ENCODE data around the gene SPATA2L.

SPATA2L gene, protein sequence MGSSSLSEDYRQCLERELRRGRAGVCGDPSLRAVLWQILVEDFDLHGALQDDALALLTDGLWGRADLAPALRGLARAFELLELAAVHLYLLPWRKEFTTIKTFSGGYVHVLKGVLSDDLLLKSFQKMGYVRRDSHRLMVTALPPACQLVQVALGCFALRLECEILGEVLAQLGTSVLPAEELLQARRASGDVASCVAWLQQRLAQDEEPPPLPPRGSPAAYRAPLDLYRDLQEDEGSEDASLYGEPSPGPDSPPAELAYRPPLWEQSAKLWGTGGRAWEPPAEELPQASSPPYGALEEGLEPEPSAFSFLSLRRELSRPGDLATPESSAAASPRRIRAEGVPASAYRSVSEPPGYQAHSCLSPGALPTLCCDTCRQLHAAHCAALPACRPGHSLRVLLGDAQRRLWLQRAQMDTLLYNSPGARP

GRCh38 chr16:89701425-89702406 lies at the start of gene SPATA2L:
SPATA2L (minus strand) TSS chr16:89701705; CDS start chr16:89701232, 473 bp downstream.
- DNase-seq, result peak; percentile 87

DNA sequence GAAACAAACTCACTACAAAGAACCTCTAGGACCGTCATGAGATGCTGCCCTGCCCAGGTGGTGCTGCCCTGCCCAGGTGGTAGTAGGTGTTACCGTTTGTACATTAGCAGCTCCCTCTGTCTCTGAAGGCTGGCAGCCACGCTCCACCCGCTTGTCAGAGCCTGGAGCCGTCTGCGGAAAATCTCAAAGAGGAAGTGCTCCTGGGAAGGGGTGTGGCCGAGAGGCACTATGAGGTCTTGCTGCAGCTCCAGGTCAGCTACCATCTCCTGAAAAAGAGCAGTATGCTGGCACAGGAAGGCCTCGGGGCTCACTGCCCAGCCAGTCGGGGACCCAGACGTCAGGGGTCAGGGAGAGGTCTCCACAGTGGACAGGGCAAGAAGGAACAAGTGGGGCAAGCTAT lies 48.1 kb upstream of the SPATA2L start:
- no peak for DNase-seq

- DNase-seq, result no peak
These were observed 47.4 kb upstream of the SPATA2L start for GRCh38 chr16:89748921-89749320.

GRCh38 chr16:89748076-89748475 lies 46.6 kb upstream of the SPATA2L start:
- DNase-seq, result no peak

- DNase-seq, result no peak
These were observed 44.5 kb upstream of the SPATA2L start for GRCh38 chr16:89746043-89746442.

- DNase-seq, result no peak
These were observed 43.3 kb upstream of the SPATA2L start for GRCh38 chr16:89744813-89745212.

DNA sequence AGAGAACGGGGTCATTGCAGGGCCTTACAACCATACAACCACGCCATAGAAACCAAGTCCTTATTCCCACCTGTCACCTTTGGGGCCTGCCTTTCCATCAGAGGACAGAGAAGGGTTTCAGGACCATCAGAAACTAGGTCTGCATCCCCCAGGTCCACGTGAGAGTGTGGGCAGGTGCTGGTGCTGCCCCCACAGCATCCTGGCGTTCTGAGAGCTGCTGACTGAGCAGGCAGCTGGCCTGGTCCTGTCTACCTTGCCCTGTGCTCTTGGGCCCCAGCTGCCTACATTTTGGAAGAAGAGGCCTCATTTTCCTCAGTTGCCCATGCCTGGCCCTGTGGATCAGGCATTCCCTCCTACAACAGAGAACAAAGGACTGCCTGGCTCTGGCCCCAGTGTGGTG lies 41.4 kb upstream of the SPATA2L start:
- DNase-seq, result no peak

DNA sequence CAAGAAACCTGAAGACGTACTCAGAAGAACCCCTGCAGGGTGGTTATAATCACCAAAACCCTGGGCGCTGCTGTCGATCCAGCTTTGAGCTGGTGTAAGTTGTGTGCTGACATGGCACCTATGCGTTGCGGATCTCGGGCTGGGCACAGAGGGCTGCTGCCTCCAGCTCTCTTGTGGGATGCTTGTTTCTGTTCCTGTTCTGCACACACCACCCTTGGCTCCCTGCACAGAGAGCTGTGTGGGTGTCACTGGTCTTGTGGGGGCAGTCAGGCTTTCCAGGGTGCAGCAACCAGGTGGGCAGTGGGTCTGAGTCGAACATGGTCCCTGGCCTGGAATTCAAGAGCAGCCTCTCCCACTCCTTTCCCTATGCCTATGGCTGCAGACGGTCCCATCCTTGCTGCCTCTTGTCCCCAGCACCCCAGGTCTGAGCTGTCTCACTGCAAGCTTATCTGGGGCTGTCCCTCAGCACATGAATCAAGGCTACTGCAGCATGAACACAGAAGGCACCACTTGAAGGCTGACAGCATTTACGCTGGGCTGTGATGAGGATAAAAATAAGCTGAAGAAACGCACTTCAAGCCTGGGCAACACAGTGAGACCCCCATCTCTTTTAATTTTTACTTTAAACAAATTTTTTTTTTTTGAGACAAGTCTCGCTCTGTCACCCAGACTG lies 40.0 kb upstream of the SPATA2L start:
- DNase-seq, result no peak

DNA sequence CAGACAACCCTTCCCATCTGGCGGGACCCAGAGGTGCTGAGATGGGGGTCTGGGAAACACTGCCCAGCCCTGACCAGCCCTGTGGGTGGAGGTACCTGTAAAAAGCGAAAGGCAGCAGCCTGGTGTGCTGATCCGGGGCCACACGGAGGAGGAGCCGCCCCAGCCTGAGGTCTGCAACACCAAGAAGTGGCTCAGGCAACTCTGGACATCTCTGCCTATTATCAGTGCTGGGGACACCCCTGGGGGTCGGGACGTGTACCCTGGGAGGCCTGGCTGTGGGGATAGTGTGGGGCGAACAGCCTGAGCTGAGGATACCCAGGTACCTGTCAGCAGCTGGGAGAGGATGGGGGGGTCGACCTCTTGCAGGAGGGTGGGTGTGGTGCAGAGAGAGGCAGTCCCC lies 37.9 kb upstream of the SPATA2L start:
- DNase-seq, result no peak

GRCh38 chr16:89738538-89739317 lies 37.2 kb upstream of the SPATA2L start:
- DNase-seq, result no peak

DNA sequence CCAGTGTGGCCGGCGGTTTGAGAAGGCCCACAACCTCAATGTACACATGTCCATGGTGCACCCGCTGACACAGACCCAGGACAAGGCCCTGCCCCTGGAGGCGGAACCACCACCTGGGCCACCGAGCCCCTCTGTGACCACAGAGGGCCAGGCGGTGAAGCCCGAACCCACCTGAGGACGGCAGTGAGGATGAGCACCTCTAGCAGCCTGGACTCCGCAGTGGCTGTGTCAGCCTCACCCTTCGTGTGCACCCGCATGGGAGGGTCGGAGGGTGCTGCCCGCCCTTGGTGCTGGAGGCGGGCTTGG lies 36.5 kb upstream of the SPATA2L start:
- no peak for DNase-seq

DNA sequence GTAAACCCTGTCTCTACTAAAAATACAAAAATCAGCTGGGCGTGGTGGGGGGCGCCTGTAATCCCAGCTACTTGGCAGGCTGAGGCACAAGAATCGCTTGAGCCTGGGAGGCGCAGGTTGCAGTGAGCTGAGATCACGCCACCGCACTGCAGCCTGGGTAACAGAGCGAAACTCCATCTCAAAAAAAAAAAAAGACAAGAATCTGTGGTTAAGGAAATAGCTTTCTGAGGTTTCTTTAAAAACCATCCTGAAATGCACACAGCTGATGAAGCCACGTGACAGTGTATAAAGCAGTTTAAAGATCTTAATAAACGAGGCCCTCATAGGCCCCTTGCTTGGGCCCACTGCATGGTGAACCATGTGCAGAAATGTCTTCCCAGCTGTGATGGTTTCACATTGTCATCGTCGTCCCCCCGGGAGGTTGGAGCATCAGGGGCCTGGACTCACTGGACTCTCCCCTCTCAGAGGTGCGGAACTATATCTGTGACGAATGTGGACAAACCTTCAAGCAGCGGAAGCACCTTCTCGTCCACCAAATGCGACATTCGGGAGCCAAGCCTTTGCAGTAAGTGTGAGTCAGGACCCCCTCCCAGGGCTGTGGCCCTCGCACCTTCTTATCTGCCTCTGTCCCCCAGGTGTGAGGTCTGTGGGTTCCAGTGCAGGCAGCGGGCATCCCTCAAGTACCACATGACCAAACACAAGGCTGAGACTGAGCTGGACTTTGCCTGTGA lies 36.0 kb upstream of the SPATA2L start:
- no peak for DNase-seq

DNA sequence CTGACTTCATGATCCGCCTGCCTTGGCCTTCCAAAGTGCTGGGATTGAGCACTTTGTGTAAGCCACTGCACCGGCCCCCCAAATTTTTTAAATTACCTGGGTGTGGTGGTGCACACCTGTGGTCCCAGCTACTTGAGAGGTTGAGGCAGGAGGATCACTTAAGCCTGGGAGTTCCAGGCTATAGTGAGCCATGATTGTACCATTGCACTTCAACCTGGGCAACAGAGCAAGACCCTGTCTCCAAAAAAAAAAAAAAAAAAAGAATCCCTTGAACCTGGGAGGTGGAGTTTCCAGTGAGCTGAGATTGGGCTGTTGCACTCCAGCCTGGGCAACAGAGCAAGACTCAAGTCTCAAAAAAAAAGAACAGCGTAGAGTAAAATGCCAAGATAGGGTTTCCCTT lies 35.0 kb upstream of the SPATA2L start:
- DNase-seq, result no peak

- no peak for DNase-seq
These were observed 32.3 kb upstream of the SPATA2L start for GRCh38 chr16:89733792-89734191.

- DNase-seq, result no peak
These were observed 31.8 kb upstream of the SPATA2L start for GRCh38 chr16:89733322-89733721.

DNA sequence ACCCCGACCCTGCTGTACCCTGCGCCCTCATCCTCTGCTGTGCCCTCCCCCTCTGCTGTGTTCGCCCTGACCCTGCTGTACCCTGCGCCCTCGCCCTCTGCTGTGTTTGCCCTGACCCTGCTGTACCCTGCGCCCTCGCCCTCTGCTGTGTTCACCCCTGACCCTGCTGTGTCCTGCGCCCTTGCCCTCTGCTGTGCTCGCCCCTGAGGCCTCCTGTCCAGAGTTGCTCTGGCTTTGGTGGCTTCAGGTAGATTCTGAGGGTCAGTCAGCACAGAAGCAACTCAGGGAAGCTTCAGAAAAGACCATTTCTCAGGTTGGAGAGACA lies 31.4 kb upstream of the SPATA2L start:
- DNase-seq, result no peak

DNA sequence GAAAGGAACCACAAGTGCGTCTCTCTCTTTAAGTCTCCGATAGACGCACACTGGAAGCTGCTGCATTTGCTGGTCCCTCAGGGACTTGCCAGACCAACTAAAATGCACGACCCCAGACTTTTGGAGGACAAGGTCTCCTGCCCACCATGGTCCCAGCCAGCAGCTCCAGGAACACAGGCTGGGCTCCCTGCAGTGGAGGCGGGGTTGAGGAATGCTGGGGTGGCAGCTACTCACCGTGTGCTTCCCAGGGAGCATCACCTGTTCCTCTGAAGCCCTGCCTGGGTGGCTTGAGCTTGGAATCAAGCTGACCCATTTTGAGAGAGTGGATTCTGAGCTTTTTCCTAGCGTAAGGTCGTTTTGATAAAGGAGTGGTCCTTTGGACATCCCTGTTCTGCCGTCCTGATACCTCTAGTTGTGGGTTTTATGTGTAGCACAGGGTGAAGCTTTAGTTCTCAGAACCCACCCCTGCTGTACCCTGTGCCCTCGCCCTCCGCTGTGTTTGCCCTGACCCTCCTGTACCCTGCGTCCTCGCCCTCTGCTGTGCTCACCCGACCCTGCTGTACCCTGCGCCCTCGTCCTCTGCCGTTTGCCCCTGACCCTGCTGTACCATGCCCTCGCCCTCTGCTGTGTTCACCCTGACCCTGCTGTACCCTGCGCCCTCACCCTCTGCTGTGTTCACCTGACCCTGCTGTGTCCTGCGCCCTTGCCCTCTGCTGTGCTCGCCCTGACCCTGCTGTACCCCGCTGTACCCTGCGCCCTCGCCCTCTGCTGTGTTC lies 30.8 kb upstream of the SPATA2L start:
- DNase-seq, result no peak

GRCh38 chr16:89730610-89731234 lies 29.2 kb upstream of the SPATA2L start:
- no peak for DNase-seq

- no peak for DNase-seq
These were observed 28.5 kb upstream of the SPATA2L start for GRCh38 chr16:89729863-89730593.

DNA sequence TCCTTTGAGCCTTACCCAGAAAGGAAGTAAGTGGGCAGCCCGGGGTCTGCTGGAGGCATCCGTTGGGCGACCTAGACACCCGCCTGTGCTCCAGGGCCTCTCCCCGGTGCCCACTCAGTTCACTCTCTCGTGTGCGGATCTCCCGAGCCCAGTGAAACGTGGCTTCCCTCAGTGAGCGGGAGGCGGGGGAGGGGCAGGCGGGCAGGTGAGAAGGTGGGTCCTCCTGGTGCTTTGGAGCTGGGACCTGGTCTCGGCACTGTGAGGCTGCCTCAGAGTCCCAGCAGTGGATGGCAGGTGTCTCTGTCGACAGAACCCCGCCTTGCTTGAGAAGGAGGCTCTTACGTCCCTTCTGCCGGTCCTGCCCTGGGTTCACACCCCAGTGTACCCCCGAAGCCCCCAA lies 27.8 kb upstream of the SPATA2L start:
- no peak for DNase-seq

All from KG1 (cell line).